Gastrocnemius medialis (tissue), 4 donors: Measurements from ENCODE around the gene OR52E8.

Source experiments
- POLR2A ChIP-seq, 2 donors: fragments of 450-650 bp; IDR thresholded peaks; one replicate each; pipeline ENCODE4 v1.6.1; 2017; ENCODE audit warnings: antibody characterized with exemption in 2 of 2, mild to moderate bottlenecking in 2 of 2, moderate library complexity in 2 of 2
- TF ChIP-seq, protein P1 (sequence below), 5 experiments: fragments of 450-650 bp in 3 of 5; fragments of 200-600 bp in 2 of 5; sonication (generic) in 2 of 5; IDR thresholded peaks in 4 of 5; conservative IDR thresholded peaks in 1 of 5; 1 replicate in 4 of 5; 2 replicates in 1 of 5; pipeline ENCODE4 v1.5.1; 2016 to 2019; ENCODE audit warnings: antibody characterized with exemption in 5 of 5, mild to moderate bottlenecking in 3 of 5, moderate library complexity in 3 of 5

GRCh38 chr11:5865826-5866225 is 8.3 kb upstream of the OR52E8 start:
- no peak for TF ChIP-seq POLR2A (IDR thresholded peaks at IDR 0.05)
- TF ChIP-seq, protein P1, sequence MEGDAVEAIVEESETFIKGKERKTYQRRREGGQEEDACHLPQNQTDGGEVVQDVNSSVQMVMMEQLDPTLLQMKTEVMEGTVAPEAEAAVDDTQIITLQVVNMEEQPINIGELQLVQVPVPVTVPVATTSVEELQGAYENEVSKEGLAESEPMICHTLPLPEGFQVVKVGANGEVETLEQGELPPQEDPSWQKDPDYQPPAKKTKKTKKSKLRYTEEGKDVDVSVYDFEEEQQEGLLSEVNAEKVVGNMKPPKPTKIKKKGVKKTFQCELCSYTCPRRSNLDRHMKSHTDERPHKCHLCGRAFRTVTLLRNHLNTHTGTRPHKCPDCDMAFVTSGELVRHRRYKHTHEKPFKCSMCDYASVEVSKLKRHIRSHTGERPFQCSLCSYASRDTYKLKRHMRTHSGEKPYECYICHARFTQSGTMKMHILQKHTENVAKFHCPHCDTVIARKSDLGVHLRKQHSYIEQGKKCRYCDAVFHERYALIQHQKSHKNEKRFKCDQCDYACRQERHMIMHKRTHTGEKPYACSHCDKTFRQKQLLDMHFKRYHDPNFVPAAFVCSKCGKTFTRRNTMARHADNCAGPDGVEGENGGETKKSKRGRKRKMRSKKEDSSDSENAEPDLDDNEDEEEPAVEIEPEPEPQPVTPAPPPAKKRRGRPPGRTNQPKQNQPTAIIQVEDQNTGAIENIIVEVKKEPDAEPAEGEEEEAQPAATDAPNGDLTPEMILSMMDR (IDR thresholded peaks at IDR 0.05 in 4 of 5, conservative IDR thresholded peaks at IDR 0.05 in 1 of 5) = no peak
